ENCODE measurements around the gene TRAF3IP3. TPM values are rescaled to one million over a fixed set of nuclear protein-coding genes. Genes with fewer than 3 reads are reported as not detected.

The TRAF3IP3 gene
- total RNA-seq, 1 experiment from 2014 or later = not detected

DNA sequence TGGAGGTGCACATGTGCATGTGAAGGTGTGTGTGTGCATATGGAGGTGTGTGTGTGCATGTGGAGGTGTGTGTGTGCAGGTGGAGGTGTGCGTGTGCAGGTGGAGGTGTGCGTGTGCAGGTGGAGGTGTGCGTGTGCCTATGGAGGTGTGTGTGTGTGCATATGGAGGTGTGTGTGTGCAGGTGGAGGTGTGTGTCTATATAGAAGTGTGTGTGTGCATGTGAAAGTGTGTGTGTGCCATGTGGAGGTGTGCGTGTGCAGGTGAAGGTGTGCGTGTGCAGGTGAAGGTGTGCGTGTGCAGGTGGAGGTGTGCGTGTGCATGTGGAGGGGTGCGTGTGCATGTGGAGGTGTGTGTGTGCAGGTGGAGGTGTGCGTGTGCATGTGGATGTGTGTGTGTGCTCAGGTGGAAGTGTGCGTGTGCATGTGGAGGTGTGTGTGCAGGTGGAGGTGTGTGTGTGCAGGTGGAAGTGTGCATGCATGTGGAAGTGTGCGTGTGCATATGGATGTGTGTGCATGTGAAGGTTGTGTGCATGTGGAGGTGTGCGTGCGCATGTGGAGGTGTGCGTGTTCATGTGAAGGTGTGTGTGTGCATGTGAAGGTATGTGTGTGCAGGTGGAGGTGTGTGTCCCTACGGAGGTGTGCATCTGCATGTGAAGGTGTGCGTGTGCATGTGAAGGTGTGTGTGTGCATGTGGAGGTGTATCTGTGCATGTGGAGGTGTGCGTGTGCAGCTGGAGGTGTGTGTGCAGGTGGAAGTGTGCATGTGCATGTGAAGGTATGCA is 15.0 kb downstream of the TRAF3IP3 start:
- BruUV-seq (replicated peaks) = no TSS peak
- DNase-seq = no peak
- no peaks in the 10 kb centered on the region for H3K4me1 ChIP-seq
- H3K9me3 ChIP-seq = no peaks in the 10 kb centered on the region
- Mint-ChIP-seq H3K27me3 (ENCODE audit: insufficient read depth, unreplicated experiment) (no peaks in the 10 kb centered on the region), H3K4me3 (ENCODE audit: unreplicated experiment) (no peak overlapping the region), H3K27ac (ENCODE audit: unreplicated experiment) (no peak overlapping the region), H3K36me3 (ENCODE audit: insufficient read depth, unreplicated experiment) (no peaks in the 10 kb centered on the region), H3K4me1 (ENCODE audit: low read depth, unreplicated experiment) (no peaks in the 10 kb centered on the region), H3K9me3 (ENCODE audit: unreplicated experiment) (no peaks in the 10 kb centered on the region)
- H3K4me3 ChIP-seq (ENCODE audit: low read depth, low read length) = no peak overlapping the region
- no peaks in the 10 kb centered on the region for H3K36me3 ChIP-seq (ENCODE audit: control insufficient read depth, insufficient read depth, low read length)
- no peaks in the 10 kb centered on the region for H3K27me3 ChIP-seq (replicated peaks; ENCODE audit: control insufficient read depth, insufficient read depth, low read length)
- POLR2A ChIA-PET = no interaction called here
- intact Hi-C loops (cut with micrococcal nuclease; ENCODE audit: unreplicated experiment) = no loop called here
- CTCF ChIA-PET = no interaction called here
- TF ChIP-seq, protein P1, sequence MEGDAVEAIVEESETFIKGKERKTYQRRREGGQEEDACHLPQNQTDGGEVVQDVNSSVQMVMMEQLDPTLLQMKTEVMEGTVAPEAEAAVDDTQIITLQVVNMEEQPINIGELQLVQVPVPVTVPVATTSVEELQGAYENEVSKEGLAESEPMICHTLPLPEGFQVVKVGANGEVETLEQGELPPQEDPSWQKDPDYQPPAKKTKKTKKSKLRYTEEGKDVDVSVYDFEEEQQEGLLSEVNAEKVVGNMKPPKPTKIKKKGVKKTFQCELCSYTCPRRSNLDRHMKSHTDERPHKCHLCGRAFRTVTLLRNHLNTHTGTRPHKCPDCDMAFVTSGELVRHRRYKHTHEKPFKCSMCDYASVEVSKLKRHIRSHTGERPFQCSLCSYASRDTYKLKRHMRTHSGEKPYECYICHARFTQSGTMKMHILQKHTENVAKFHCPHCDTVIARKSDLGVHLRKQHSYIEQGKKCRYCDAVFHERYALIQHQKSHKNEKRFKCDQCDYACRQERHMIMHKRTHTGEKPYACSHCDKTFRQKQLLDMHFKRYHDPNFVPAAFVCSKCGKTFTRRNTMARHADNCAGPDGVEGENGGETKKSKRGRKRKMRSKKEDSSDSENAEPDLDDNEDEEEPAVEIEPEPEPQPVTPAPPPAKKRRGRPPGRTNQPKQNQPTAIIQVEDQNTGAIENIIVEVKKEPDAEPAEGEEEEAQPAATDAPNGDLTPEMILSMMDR (IDR thresholded peaks at IDR 0.05; ENCODE audit: insufficient read depth in 1 of 2, low read depth in 1 of 2, low read length in 1 of 2, severe bottlenecking in 1 of 2, unreplicated experiment in 1 of 2) = no peak

DNA sequence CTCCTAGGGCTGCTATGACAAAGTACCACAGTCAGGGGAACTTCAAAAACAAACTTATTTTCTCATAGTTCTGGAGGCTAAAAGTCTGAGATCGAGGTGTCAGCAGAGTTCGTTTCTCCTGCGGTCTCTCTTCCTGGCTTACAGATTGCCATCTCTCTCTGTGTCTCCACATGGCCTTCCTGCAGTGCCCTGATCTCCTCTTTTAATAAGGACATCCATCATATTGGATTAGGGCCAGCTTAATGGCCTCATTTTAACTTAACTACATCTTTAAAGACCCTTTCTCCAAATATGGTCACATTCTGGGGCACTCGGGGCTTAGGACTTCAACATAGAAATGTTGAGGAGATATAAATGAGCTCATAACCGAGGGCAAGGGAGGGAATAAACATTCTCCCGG is 16.3 kb downstream of the TRAF3IP3 start:
- no peaks in the 10 kb centered on the region for H3K27me3 ChIP-seq (replicated peaks; ENCODE audit: control insufficient read depth, insufficient read depth, low read length)
- Mint-ChIP-seq H3K27me3 (ENCODE audit: insufficient read depth, unreplicated experiment) (no peaks in the 10 kb centered on the region), H3K4me3 (ENCODE audit: unreplicated experiment) (no peak overlapping the region), H3K27ac (ENCODE audit: unreplicated experiment) (no peak overlapping the region), H3K4me1 (ENCODE audit: low read depth, unreplicated experiment) (no peaks in the 10 kb centered on the region), H3K36me3 (ENCODE audit: insufficient read depth, unreplicated experiment) (no peaks in the 10 kb centered on the region), H3K9me3 (ENCODE audit: unreplicated experiment) (no peaks in the 10 kb centered on the region)
- intact Hi-C loops (cut with micrococcal nuclease; ENCODE audit: unreplicated experiment) = no loop called here
- BruUV-seq (replicated peaks) = no TSS peak
- no peaks in the 10 kb centered on the region for H3K9me3 ChIP-seq
- H3K4me3 ChIP-seq (ENCODE audit: low read depth, low read length) = no peak overlapping the region
- no peak for DNase-seq
- H3K4me1 ChIP-seq = no peaks in the 10 kb centered on the region
- H3K36me3 ChIP-seq (ENCODE audit: control insufficient read depth, insufficient read depth, low read length) = no peaks in the 10 kb centered on the region
- CTCF ChIA-PET = no interaction called here
- TF ChIP-seq, protein P1 (IDR thresholded peaks at IDR 0.05; ENCODE audit: insufficient read depth in 1 of 2, low read depth in 1 of 2, low read length in 1 of 2, severe bottlenecking in 1 of 2, unreplicated experiment in 1 of 2) = no peak
- POLR2A ChIA-PET = interaction anchor here (1.0 kb wide), 1 partner anchor 13 kb away, joined by 6 read pairs; the partner anchor contains the start of gene C1orf74

DNA sequence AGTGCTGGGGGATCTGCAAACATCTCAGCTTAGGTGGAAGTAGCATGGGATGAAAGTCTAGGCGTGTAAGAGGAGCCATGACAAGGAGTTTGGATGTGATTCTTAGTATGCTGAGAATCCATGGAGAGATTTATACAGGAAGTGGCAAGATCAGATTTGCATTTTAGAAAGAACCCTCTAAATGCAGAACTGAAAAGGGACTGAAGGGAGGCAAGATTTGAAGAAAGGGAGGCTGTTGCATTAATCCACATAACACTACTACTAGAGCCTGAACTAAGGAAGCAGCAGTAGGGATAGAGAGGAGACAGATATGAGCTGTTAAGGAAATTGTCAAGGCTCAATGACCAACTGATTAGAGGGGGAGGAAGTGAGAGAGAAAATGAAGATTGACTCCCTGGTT is 18.7 kb downstream of the TRAF3IP3 start:
- Mint-ChIP-seq H3K36me3 (ENCODE audit: insufficient read depth, unreplicated experiment) (no peaks in the 10 kb centered on the region), H3K27me3 (ENCODE audit: insufficient read depth, unreplicated experiment) (no peaks in the 10 kb centered on the region), H3K4me1 (ENCODE audit: low read depth, unreplicated experiment) (no peaks in the 10 kb centered on the region), H3K4me3 (ENCODE audit: unreplicated experiment) (no peak overlapping the region), H3K27ac (ENCODE audit: unreplicated experiment) (no peak overlapping the region), H3K9me3 (ENCODE audit: unreplicated experiment) (no peaks in the 10 kb centered on the region)
- Histone ChIP-seq H3K9me3 (no peaks in the 10 kb centered on the region), H3K27me3 (replicated peaks; ENCODE audit: control insufficient read depth, insufficient read depth, low read length) (no peaks in the 10 kb centered on the region), H3K4me1 (peaks cover 6% of the 10 kb centered on the region), H3K36me3 (ENCODE audit: control insufficient read depth, insufficient read depth, low read length) (no peaks in the 10 kb centered on the region), H3K4me3 (ENCODE audit: low read depth, low read length) (no peak overlapping the region)
- intact Hi-C loops (cut with micrococcal nuclease; ENCODE audit: unreplicated experiment) = no loop called here
- no TSS peak for BruUV-seq (replicated peaks)
- POLR2A ChIA-PET = no interaction called here
- CTCF ChIA-PET = interaction anchor here (0.6 kb wide), 1 partner anchor 164 kb away, joined by 3 read pairs; no protein-coding TSS in a partner anchor
- TF ChIP-seq, protein P1 (IDR thresholded peaks at IDR 0.05; ENCODE audit: insufficient read depth in 1 of 2, low read depth in 1 of 2, low read length in 1 of 2, severe bottlenecking in 1 of 2, unreplicated experiment in 1 of 2) = no peak
- DNase-seq = no peak

Data from Caco-2 (cell line).